ENCODE results near the gene EARS2. TPM values are rescaled to one million over a fixed set of nuclear protein-coding genes. Genes with fewer than 3 reads are reported as not detected.

Gene EARS2
- total RNA-seq, 1 experiment from 2014 or later: 32.4 TPM

DNA sequence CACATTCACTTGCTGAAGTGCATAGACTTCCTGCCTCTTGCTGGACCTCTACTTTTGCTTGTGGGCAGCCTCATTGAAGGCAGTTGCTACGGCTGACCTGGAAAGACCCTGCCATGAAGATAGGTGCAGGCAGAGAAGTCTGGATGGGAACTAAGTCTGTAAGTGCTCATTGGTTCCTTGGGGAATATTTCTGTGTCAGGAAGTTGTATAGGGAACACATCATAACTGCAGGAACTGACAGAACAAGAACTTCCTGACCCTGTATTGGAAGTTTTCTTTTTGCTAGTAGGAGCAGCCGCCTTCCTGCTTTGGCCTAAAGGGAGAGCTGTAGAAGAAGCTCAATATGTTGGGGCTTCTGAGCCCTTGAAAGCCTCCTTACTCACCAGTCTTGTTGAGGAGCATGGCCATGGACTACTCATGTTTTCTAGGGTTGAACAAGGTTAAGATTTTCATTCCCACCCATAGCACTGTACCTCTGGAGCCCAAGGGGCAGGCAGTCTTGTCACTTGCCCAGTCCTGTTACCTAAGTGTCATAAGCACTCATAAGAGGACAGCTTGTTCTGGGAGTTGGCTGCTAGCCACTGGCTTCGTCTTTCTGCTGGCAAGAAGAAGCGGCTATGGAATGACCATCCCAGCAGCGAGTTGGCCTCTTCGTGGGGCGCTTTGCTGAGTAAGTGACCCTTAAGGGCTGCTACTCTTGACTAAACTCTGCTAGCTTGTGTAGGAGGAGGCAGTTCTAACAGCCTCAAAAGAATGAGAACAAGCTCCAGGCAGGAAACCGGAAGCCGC is 7.6 kb upstream of the EARS2 start:
- intact Hi-C loops (cut with micrococcal nuclease; ENCODE audit: unreplicated experiment): no loop called here
- Mint-ChIP-seq H3K4me1 (ENCODE audit: low read depth, unreplicated experiment) (no peaks in the 10 kb centered on the region), H3K27me3 (ENCODE audit: insufficient read depth, unreplicated experiment) (no peaks in the 10 kb centered on the region), H3K36me3 (ENCODE audit: insufficient read depth, unreplicated experiment) (peaks cover 60% of the 10 kb centered on the region), H3K9me3 (ENCODE audit: unreplicated experiment) (no peaks in the 10 kb centered on the region), H3K27ac (ENCODE audit: unreplicated experiment) (no peak overlapping the region), H3K4me3 (ENCODE audit: unreplicated experiment) (no peak overlapping the region)
- Histone ChIP-seq H3K4me3 (ENCODE audit: low read depth, low read length) (no peak overlapping the region), H3K36me3 (ENCODE audit: control insufficient read depth, insufficient read depth, low read length) (peaks cover 6% of the 10 kb centered on the region), H3K4me1 (no peaks in the 10 kb centered on the region), H3K9me3 (no peaks in the 10 kb centered on the region), H3K27me3 (replicated peaks; ENCODE audit: control insufficient read depth, insufficient read depth, low read length) (no peaks in the 10 kb centered on the region; the same call in 1 of the 2 replicates)
- BruUV-seq (replicated peaks): no TSS peak
- TF ChIP-seq, protein P1, sequence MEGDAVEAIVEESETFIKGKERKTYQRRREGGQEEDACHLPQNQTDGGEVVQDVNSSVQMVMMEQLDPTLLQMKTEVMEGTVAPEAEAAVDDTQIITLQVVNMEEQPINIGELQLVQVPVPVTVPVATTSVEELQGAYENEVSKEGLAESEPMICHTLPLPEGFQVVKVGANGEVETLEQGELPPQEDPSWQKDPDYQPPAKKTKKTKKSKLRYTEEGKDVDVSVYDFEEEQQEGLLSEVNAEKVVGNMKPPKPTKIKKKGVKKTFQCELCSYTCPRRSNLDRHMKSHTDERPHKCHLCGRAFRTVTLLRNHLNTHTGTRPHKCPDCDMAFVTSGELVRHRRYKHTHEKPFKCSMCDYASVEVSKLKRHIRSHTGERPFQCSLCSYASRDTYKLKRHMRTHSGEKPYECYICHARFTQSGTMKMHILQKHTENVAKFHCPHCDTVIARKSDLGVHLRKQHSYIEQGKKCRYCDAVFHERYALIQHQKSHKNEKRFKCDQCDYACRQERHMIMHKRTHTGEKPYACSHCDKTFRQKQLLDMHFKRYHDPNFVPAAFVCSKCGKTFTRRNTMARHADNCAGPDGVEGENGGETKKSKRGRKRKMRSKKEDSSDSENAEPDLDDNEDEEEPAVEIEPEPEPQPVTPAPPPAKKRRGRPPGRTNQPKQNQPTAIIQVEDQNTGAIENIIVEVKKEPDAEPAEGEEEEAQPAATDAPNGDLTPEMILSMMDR (IDR thresholded peaks at IDR 0.05; ENCODE audit: insufficient read depth in 1 of 2, low read depth in 1 of 2, low read length in 1 of 2, severe bottlenecking in 1 of 2, unreplicated experiment in 1 of 2): no peak
- ChIA-PET CTCF (no interaction called here), POLR2A (interaction anchor here (1.0 kb wide), 1 partner anchor 7 kb away, joined by 4 read pairs; the partner anchor contains the start of genes EARS2 and UBFD1)
- DNase-seq: no peak

DNA sequence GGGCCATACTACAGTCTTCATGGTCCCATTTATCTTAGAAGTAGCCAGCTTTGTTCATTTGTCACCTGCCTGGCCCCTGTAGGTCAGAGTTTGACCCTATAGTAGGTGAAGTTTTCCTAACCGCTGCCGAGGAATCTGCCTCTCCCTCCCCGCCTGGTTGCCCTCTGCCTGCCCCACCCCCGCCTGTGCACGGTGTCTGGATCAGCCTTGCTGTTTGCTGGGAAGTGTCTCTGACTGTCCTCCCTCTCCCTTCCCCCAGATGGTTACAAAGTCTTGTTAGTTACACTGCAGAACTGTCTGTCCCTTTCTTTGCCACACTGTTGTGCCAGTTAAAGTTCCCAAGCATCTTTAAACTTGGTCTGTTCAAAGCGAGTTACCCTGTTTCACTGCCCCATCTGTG is 6.0 kb upstream of the EARS2 start:
- POLR2A ChIA-PET: no interaction called here

DNA sequence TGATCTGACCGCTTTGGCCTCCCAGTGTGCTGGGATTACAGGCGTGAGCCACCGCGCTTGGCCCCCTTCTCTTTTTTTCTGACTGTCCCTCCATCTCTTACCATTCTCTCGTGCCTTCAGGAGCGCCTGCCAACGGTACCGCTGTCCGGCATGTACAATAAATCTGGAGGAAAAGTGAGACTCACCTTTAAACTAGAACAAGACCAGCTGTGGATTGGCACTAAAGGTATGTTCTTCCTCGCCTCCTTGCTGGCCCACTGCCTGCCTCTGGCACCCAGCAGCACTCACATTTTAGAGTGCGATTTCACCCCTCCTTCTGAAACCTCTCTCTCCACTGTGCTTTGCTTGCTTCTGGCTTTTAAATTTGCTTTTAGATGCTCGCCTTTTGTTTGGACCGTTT is 5.4 kb upstream of the EARS2 start:
- Histone ChIP-seq H3K9me3 (no peaks in the 10 kb centered on the region), H3K4me1 (0 out of 2 replicates have a peak, but pooled peaks cover 6% of the 10 kb centered on the region), H3K36me3 (ENCODE audit: control insufficient read depth, insufficient read depth, low read length) (peaks cover 8% of the 10 kb centered on the region), H3K27me3 (replicated peaks; ENCODE audit: control insufficient read depth, insufficient read depth, low read length) (no peaks in the 10 kb centered on the region; the same call in 1 of the 2 replicates), H3K4me3 (ENCODE audit: low read depth, low read length) (no peak overlapping the region)
- TF ChIP-seq, protein P1 (IDR thresholded peaks at IDR 0.05; ENCODE audit: insufficient read depth in 1 of 2, low read depth in 1 of 2, low read length in 1 of 2, severe bottlenecking in 1 of 2, unreplicated experiment in 1 of 2): no peak
- DNase-seq: no peak
- Mint-ChIP-seq H3K36me3 (ENCODE audit: insufficient read depth, unreplicated experiment) (peaks cover 55% of the 10 kb centered on the region), H3K4me3 (ENCODE audit: unreplicated experiment) (no peak overlapping the region), H3K9me3 (ENCODE audit: unreplicated experiment) (no peaks in the 10 kb centered on the region), H3K27me3 (ENCODE audit: insufficient read depth, unreplicated experiment) (no peaks in the 10 kb centered on the region), H3K4me1 (ENCODE audit: low read depth, unreplicated experiment) (no peaks in the 10 kb centered on the region), H3K27ac (ENCODE audit: unreplicated experiment) (no peak overlapping the region)
- POLR2A ChIA-PET: no interaction called here
- BruUV-seq (replicated peaks): no TSS peak
- intact Hi-C loops (cut with micrococcal nuclease; ENCODE audit: unreplicated experiment): no loop called here
- CTCF ChIA-PET: no interaction called here

More for the DNA sequence above, 6.0 kb upstream of the EARS2 start:
- 0 out of 2 replicates have a peak, but pooled peaks cover 6% of the 10 kb centered on the region for H3K4me1 ChIP-seq
- Mint-ChIP-seq H3K27me3 (ENCODE audit: insufficient read depth, unreplicated experiment) (no peaks in the 10 kb centered on the region), H3K4me1 (ENCODE audit: low read depth, unreplicated experiment) (no peaks in the 10 kb centered on the region), H3K27ac (ENCODE audit: unreplicated experiment) (no peak overlapping the region), H3K36me3 (ENCODE audit: insufficient read depth, unreplicated experiment) (peaks cover 60% of the 10 kb centered on the region), H3K9me3 (ENCODE audit: unreplicated experiment) (no peaks in the 10 kb centered on the region), H3K4me3 (ENCODE audit: unreplicated experiment) (no peak overlapping the region)
- H3K36me3 ChIP-seq (ENCODE audit: control insufficient read depth, insufficient read depth, low read length): peaks cover 8% of the 10 kb centered on the region
- BruUV-seq (replicated peaks): no TSS peak
- H3K27me3 ChIP-seq (replicated peaks; ENCODE audit: control insufficient read depth, insufficient read depth, low read length): no peaks in the 10 kb centered on the region; the same call in 1 of the 2 replicates
- CTCF ChIA-PET: no interaction called here
- TF ChIP-seq, protein P1 (IDR thresholded peaks at IDR 0.05; ENCODE audit: insufficient read depth in 1 of 2, low read depth in 1 of 2, low read length in 1 of 2, severe bottlenecking in 1 of 2, unreplicated experiment in 1 of 2): no peak
- intact Hi-C loops (cut with micrococcal nuclease; ENCODE audit: unreplicated experiment): no loop called here
- no peaks in the 10 kb centered on the region for H3K9me3 ChIP-seq
- no peak for DNase-seq
- H3K4me3 ChIP-seq (ENCODE audit: low read depth, low read length): no peak overlapping the region

Measured in Caco-2 (cell line).